HepG2 (cell line): ENCODE measurements around the gene VCAN. TPM values are rescaled to one million over a fixed set of nuclear protein-coding genes. Genes with fewer than 3 reads are reported as not detected.

Experiments
- ATAC-seq: fragments of 200-7000 bp; cut with Tn5 transposase; 3 replicates; pipeline ENCODE4 v1.9.1; 2020; ENCODE audit warnings: mild to moderate bottlenecking, moderate library complexity
- BruUV-seq: library from RNA; stranded (reverse); fragments of 400-500 nt; replicated peaks from 2 replicates; lab custom pipeline; 2021; lab: Mats Ljungman, UMichigan
- CTCF ChIA-PET: fragments of 300-600 bp; formaldehyde crosslinking; extraction: SDS; loops from one replicate; lab custom pipeline; 2021; ENCODE audit warnings: low total read pairs, inconsistent platforms, low intra/inter-chr PET ratio; lab: Yijun Ruan, JAX
- POLR2A ChIA-PET: fragments of 350-600 bp; sonication (Branson Sonifier 250); formaldehyde crosslinking; loops from one replicate; lab custom pipeline; 2020; ENCODE audit warnings: antibody characterized with exemption, inconsistent platforms; lab: Yijun Ruan, JAX
- DNase-seq: peaks from one replicate; pipeline ENCODE4 v3.0.0-alpha.2; 2015; ENCODE audit warnings: low spot score
- FAIRE-seq: peaks from 3 replicates; lab custom pipeline; 2011; peaks lifted over from hg19 to GRCh38; lab: Jason Lieb, UNC
- H2AFZ ChIP-seq: one replicate; pipeline ENCODE4 v1.6.1; 2011; ENCODE audit warnings: low read length, inconsistent platforms
- H3K27ac ChIP-seq: fragments of 300-600 bp; 3 replicates; pipeline ENCODE4 v1.8.0; 2011; ENCODE audit warnings: mixed run types, mild to moderate bottlenecking, mixed read lengths, low read length, inconsistent platforms; ENCODE audit not compliant: insufficient read depth; ENCODE audit errors: extremely low read length
- H3K27me3 ChIP-seq, 2 experiments: fragments of 200-600 bp in 1 of 2; 2 replicates in 1 of 2; 3 replicates in 1 of 2; pipeline versions ENCODE4 v1.6.0 to v1.8.0; 2011; ENCODE audit warnings: low read length in 2 of 2, mild to moderate bottlenecking in 2 of 2, moderate library complexity in 2 of 2, inconsistent platforms in 1 of 2; ENCODE audit not compliant: insufficient read depth in 2 of 2, control insufficient read depth in 1 of 2
- H3K36me3 ChIP-seq, 2 experiments: fragments of 200-600 bp in 1 of 2; replicated peaks in 1 of 2; 2 replicates in 1 of 2; 3 replicates in 1 of 2; pipeline versions ENCODE4 v1.5.1 to v1.8.0; 2011; ENCODE audit warnings: low read length in 2 of 2, inconsistent platforms in 1 of 2; ENCODE audit not compliant: insufficient read depth in 2 of 2, control insufficient read depth in 1 of 2
- H3K4me1 ChIP-seq: 2 replicates; pipeline ENCODE4 v1.5.1; 2012; ENCODE audit warnings: low read length, inconsistent platforms; ENCODE audit not compliant: insufficient read depth
- H3K4me2 ChIP-seq: 2 replicates; pipeline ENCODE4 v1.6.0; 2011; ENCODE audit warnings: low read depth, low read length, inconsistent platforms
- H3K4me3 ChIP-seq, 3 experiments: fragments of 200-600 bp in 1 of 3; sonication (generic), shearing (Covaris generic) in 1 of 3; replicated peaks in 1 of 3; 2 replicates each; pipeline ENCODE4 v1.5.1; 2011 to 2016; ENCODE audit warnings: low read length in 3 of 3, inconsistent platforms in 2 of 3, low read depth in 2 of 3, mild to moderate bottlenecking in 2 of 3, control low read depth in 1 of 3, mixed read lengths in 1 of 3; ENCODE audit not compliant: insufficient read depth in 1 of 3
- H3K79me2 ChIP-seq: one replicate; pipeline ENCODE4 v1.6.1; 2011; ENCODE audit warnings: low read length, inconsistent platforms; ENCODE audit not compliant: insufficient read depth
- H3K9ac ChIP-seq: 2 replicates; pipeline ENCODE4 v1.6.0; 2011; ENCODE audit warnings: mild to moderate bottlenecking, low read depth, low read length, inconsistent platforms; ENCODE audit not compliant: insufficient read depth
- H3K9me3 ChIP-seq: 2 replicates; pipeline ENCODE4 v1.5.1; 2012; ENCODE audit warnings: mild to moderate bottlenecking, low read length
- H4K20me1 ChIP-seq: 2 replicates; pipeline ENCODE4 v1.6.0; 2011; ENCODE audit warnings: inconsistent platforms, mild to moderate bottlenecking, low read length, moderate library complexity; ENCODE audit not compliant: insufficient read depth
- ETV5 ChIP-seq: IDR thresholded peaks from 2 replicates; pipeline ENCODE4 v1.6.1; 2018; ENCODE audit warnings: missing biosample characterization, missing genetic modification reagents, inconsistent platforms, borderline replicate concordance
- ETV6 ChIP-seq: sonication (generic); formaldehyde crosslinking; conservative IDR thresholded peaks from 2 replicates; pipeline ENCODE4 v1.4.0; 2020; ENCODE audit warnings: missing genetic modification reagents
- FOSL2 ChIP-seq: sonication (generic); formaldehyde crosslinking; IDR thresholded peaks from 2 replicates; pipeline ENCODE4 v1.4.0; 2020; ENCODE audit warnings: missing genetic modification reagents
- HDAC6 ChIP-seq: fragments of 200-600 bp; sonication (generic); IDR thresholded peaks from 2 replicates; pipeline ENCODE4 v1.7.0; 2017; ENCODE audit warnings: mild to moderate bottlenecking, antibody characterized with exemption, low read length, low read depth
- HNF4A ChIP-seq: sonication (generic); formaldehyde crosslinking; IDR thresholded peaks from 2 replicates; pipeline ENCODE4 v1.4.0; 2020; ENCODE audit warnings: missing genetic modification reagents
- IRX3 ChIP-seq: sonication (generic); formaldehyde crosslinking; IDR thresholded peaks from 2 replicates; pipeline ENCODE4 v1.8.1; 2023; ENCODE audit warnings: mild to moderate bottlenecking, low read depth, missing genetic modification reagents, borderline replicate concordance
- MED1 ChIP-seq: sonication (generic); formaldehyde crosslinking; IDR thresholded peaks from 2 replicates; pipeline ENCODE4 v1.4.0; 2020; ENCODE audit warnings: missing genetic modification reagents
- NFIB ChIP-seq: sonication (generic); formaldehyde crosslinking; IDR thresholded peaks from 2 replicates; pipeline ENCODE4 v1.9.0; 2021; ENCODE audit warnings: missing genetic modification reagents, mild to moderate bottlenecking, borderline replicate concordance
- RFXANK ChIP-seq: IDR thresholded peaks from 2 replicates; pipeline ENCODE4 v1.6.1; 2016
- SRY ChIP-seq: sonication (generic); formaldehyde crosslinking; IDR thresholded peaks from 2 replicates; pipeline ENCODE4 v1.8.0; 2022; ENCODE audit warnings: mild to moderate bottlenecking, missing genetic modification reagents
- TEAD3 ChIP-seq: optimal IDR thresholded peaks from 2 replicates; pipeline ENCODE3; 2016; ENCODE audit warnings: borderline replicate concordance
- XBP1 ChIP-seq: sonication (generic); formaldehyde crosslinking; IDR thresholded peaks from 2 replicates; pipeline ENCODE4 v1.5.0; 2020; ENCODE audit warnings: missing genetic modification reagents
- ZFP36 ChIP-seq: fragments of 150-350 bp; IDR thresholded peaks from 2 replicates; pipeline ENCODE4 v1.6.1; 2018; ENCODE audit warnings: borderline replicate concordance, low read length, low read depth; ENCODE audit not compliant: partially characterized antibody
- ZNF180 ChIP-seq: sonication (generic); formaldehyde crosslinking; IDR thresholded peaks from 2 replicates; pipeline ENCODE4 v1.4.0; 2020; ENCODE audit warnings: low read depth, missing genetic modification reagents, borderline replicate concordance
- ZNF207 ChIP-seq: fragments of 450-650 bp; IDR thresholded peaks from 2 replicates; pipeline ENCODE4 v1.6.1; 2016; ENCODE audit warnings: antibody characterized with exemption, borderline replicate concordance
- WGBS: methylation state at CpG from one replicate; pipeline ENCODE4 v1.1.6; 2017; ENCODE audit warnings: low lambda C conversion rate; 5-methylcytosine and 5-hydroxymethylcytosine counted together
- in situ Hi-C: cut with HindIII; loops from 2 replicates; pipeline ENCODE4 v1.10.0; 2017; ENCODE audit warnings: low pct_unique_long_range_greater_than_20kb; ENCODE audit not compliant: extremely low pct_ligation_motif_present
- intact Hi-C: fragments of 100-400 bp; cut with micrococcal nuclease; formaldehyde crosslinking; loops from one replicate; pipeline ENCODE4 v1.10.0; 2022; ENCODE audit not compliant: unreplicated experiment
- polyA plus RNA-seq, 8 experiments: library from polyadenylated mRNA; depleted of rRNA in 3 of 8; stranded (reverse) in 7 of 8; unstranded in 1 of 8; fragments of >200 nt; fragmentation: Illumina TruSeq in 4 of 8; extraction: Trizol in 4 of 8; gene quantifications; 2 replicates each; pipeline versions ENCODE4 v1.2.1 to v1.2.3, GENCODE V29; 2011 to 2016; ENCODE audit warnings: low read depth in 4 of 8, missing spikeins in 1 of 8, mixed read lengths in 1 of 8; ENCODE audit not compliant: insufficient read depth in 1 of 8
- total RNA-seq, 5 experiments: library from RNA; depleted of rRNA; stranded (reverse); fragments of >200 nt; fragmentation: Illumina TruSeq; extraction: Trizol; gene quantifications; 2 replicates each; pipeline ENCODE4 v1.2.3, GENCODE V29; 2016; ENCODE audit warnings: low read depth in 1 of 5
- TF ChIP-seq, protein P1 (sequence below): sonication (generic); formaldehyde crosslinking; IDR thresholded peaks from 2 replicates; pipeline ENCODE4 v1.4.0; 2020; ENCODE audit warnings: mild to moderate bottlenecking, low read depth, missing genetic modification reagents
- TF ChIP-seq, protein P2 (sequence below): sonication (generic); formaldehyde crosslinking; IDR thresholded peaks from 2 replicates; pipeline ENCODE4 v1.4.0; 2020; ENCODE audit warnings: missing genetic modification reagents, mild to moderate bottlenecking, borderline replicate concordance

VCAN gene
- total and polyA plus RNA-seq, 2 of the 13 experiments (the other 11 are each of a cell fraction or from before 2014, with no cell fraction given), result 1.2 to 3.5 TPM

DNA sequence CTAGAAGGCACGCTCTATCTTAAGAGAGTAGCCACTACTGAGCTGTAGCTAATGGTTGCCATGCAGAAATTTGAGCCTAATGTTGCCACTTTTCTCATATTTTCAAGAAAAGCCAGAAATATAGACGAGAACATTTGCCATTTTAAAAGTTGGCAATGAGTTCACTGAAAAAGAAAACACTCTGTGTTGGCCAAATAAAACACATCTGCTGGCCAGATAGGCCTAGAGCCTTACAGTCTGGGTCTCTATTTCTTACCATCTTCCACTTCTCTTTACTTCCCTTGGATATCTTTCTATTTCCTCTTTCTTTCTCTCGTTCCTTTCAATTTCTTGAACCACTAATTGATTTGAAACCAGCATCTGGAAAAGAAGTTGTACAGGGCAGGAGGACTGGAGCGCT, 36.6 kb upstream of the VCAN start:
- Histone ChIP-seq H3K9me3 (no peaks in the 10 kb centered on the region), H3K9ac (no peak overlapping the region), H3K27ac (no peak overlapping the region), H3K79me2 (no peaks in the 10 kb centered on the region), H3K27me3 (no peaks in the 10 kb centered on the region; a peak in 1 of 5 replicates), H3K4me2 (no peak overlapping the region), H3K4me3 (no peak overlapping the region), H3K36me3 (no peaks in the 10 kb centered on the region), H3K4me1 (no peaks in the 10 kb centered on the region), H4K20me1 (no peaks in the 10 kb centered on the region), H2AFZ (no peak overlapping the region)
- in situ Hi-C loops (loop anchor here (5.0 to 25.0 kb wide), 3 partner anchors 798 to 1120 kb away; no protein-coding TSS in a partner anchor), intact Hi-C loops (loop anchor here (5.0 kb wide), 1 partner anchor 1083 kb away; no protein-coding TSS in a partner anchor)
- no peak for FAIRE-seq
- no TSS peak for BruUV-seq
- 25% methylated on average over 4 of the region's 4 CpGs for WGBS
- POLR2A ChIA-PET, result no interaction called here
- CTCF ChIA-PET, result no interaction called here
- no peak for DNase-seq
- ATAC-seq, result no peak
- TF ChIP-seq MED1 (CRISPR knock-in tag) (no peak), NFIB (CRISPR knock-in tag) (no peak), IRX3 (CRISPR knock-in tag) (no peak), HDAC6 (no peak), ZFP36 (no peak), RFXANK (CRISPR knock-in tag) (no peak), XBP1 (no peak), HNF4A (CRISPR knock-in tag) (no peak), ETV5 (CRISPR knock-in tag) (no peak), ZNF207 (no peak), ZNF180 (CRISPR knock-in tag) (no peak), TEAD3 (CRISPR knock-in tag) (no peak), SRY (CRISPR knock-in tag) (no peak), FOSL2 (CRISPR knock-in tag) (no peak), ETV6 (CRISPR knock-in tag) (no peak)
- TF ChIP-seq, protein P1, sequence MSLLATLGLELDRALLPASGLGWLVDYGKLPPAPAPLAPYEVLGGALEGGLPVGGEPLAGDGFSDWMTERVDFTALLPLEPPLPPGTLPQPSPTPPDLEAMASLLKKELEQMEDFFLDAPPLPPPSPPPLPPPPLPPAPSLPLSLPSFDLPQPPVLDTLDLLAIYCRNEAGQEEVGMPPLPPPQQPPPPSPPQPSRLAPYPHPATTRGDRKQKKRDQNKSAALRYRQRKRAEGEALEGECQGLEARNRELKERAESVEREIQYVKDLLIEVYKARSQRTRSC, result no peak
- TF ChIP-seq, protein P2, sequence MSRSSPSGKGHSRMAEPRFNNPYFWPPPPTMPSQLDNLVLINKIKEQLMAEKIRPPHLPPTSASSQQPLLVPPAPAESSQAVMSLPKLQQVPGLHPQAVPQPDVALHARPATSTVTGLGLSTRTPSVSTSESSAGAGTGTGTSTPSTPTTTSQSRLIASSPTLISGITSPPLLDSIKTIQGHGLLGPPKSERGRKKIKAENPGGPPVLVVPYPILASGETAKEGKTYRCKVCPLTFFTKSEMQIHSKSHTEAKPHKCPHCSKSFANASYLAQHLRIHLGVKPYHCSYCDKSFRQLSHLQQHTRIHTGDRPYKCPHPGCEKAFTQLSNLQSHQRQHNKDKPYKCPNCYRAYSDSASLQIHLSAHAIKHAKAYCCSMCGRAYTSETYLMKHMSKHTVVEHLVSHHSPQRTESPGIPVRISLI (CRISPR knock-in tag), result no peak
